IMR-90 (cell line): Measurements from ENCODE around the gene NGEF.

ENCODE experiments used
- BHLHE40 ChIP-seq: fragments of 150-350 bp; IDR thresholded peaks from 2 replicates; pipeline ENCODE4 v1.6.1; 2016; ENCODE audit warnings: mild to moderate bottlenecking, low read depth, low read length
- CEBPB ChIP-seq: IDR thresholded peaks from 2 replicates; pipeline ENCODE4 v1.6.1; 2012; ENCODE audit warnings: low read depth, low read length, improper control_type of control experiment
- CHD1 ChIP-seq: IDR thresholded peaks from 2 replicates; pipeline ENCODE4 v1.6.1; 2012; ENCODE audit warnings: low read depth, low read length, improper control_type of control experiment
- CTCF ChIP-seq: conservative IDR thresholded peaks from 2 replicates; pipeline ENCODE4 v1.5.1; 2012; ENCODE audit warnings: mild to moderate bottlenecking, low read depth, low read length, improper control_type of control experiment
- FOS ChIP-seq: fragments of 150-350 bp; IDR thresholded peaks from 2 replicates; pipeline ENCODE4 v1.6.1; 2016; ENCODE audit warnings: low read depth, low read length
- MAFK ChIP-seq: IDR thresholded peaks from 2 replicates; pipeline ENCODE4 v1.6.1; 2012; ENCODE audit warnings: low read depth, low read length, improper control_type of control experiment
- MAZ ChIP-seq: IDR thresholded peaks from 2 replicates; pipeline ENCODE4 v1.6.1; 2012; ENCODE audit warnings: low read depth, mild to moderate bottlenecking, low read length, improper control_type of control experiment, moderate library complexity, borderline replicate concordance
- MXI1 ChIP-seq: IDR thresholded peaks from 2 replicates; pipeline ENCODE4 v1.6.1; 2012; ENCODE audit warnings: low read depth, mild to moderate bottlenecking, low read length, moderate library complexity, borderline replicate concordance
- POLR2A ChIP-seq: IDR thresholded peaks from 2 replicates; pipeline ENCODE4 v1.6.1; 2012; ENCODE audit warnings: mild to moderate bottlenecking, low read depth, low read length
- RCOR1 ChIP-seq: IDR thresholded peaks from 2 replicates; pipeline ENCODE4 v1.6.1; 2012; ENCODE audit warnings: mild to moderate bottlenecking, low read length, improper control_type of control experiment; ENCODE audit not compliant: insufficient replicate concordance
- RFX5 ChIP-seq: IDR thresholded peaks from 2 replicates; pipeline ENCODE4 v1.8.0; 2012; ENCODE audit warnings: low read depth, mild to moderate bottlenecking, low read length, moderate library complexity
- SMC3 ChIP-seq: fragments of 150-350 bp; IDR thresholded peaks from 2 replicates; pipeline ENCODE4 v1.6.1; 2016; ENCODE audit warnings: low read depth, mild to moderate bottlenecking, antibody characterized with exemption, low read length, moderate library complexity
- TF ChIP-seq, protein P1 (sequence below): fragments of 150-350 bp; IDR thresholded peaks from 2 replicates; pipeline ENCODE4 v1.6.1; 2016; ENCODE audit warnings: low read depth, mild to moderate bottlenecking, low read length, moderate library complexity, borderline replicate concordance
- TF ChIP-seq, protein P2 (sequence below): fragments of 150-350 bp; IDR thresholded peaks from 2 replicates; pipeline ENCODE4 v1.6.1; 2017; ENCODE audit warnings: mild to moderate bottlenecking, antibody characterized with exemption, low read length, low read depth

DNA sequence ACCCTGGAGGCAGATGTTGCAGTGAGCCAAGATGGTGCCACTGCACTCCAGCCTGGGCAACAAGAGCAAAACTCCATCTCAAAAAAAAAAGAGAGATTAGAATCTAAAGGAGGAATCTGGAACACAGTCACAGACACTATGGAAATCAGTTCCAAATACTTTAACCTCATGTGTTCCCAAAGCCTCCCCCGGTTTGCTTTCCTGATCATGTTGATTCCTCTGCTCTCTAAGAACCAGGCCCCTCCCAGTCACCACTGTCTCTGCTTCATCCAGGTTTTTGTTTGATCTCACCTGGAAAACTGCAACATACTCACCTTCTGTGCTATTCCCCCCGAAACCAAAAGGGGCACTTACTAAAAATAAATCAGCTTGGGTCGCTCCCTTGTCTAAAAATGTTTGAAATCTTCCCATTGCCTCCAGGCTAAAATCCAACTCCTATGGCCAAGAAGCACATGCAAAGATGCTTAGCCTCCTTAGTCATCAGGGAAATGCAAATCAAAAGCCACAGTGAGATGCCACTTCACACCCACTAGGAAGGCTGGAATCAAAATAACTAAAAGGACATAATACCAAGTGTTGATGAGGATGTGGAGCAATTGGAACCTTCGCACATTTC lies 13.2 kb upstream of the NGEF start:
- TF ChIP-seq MAFK (no peak), CTCF (no peak), RCOR1 (no peak), MXI1 (no peak), FOS (no peak), POLR2A (no peak), CEBPB (no peak), BHLHE40 (peak; percentile 29; the same call in 1 of the 2 replicates), MAZ (no peak), SMC3 (no peak), RFX5 (no peak), CHD1 (no peak)
- TF ChIP-seq, protein P1, sequence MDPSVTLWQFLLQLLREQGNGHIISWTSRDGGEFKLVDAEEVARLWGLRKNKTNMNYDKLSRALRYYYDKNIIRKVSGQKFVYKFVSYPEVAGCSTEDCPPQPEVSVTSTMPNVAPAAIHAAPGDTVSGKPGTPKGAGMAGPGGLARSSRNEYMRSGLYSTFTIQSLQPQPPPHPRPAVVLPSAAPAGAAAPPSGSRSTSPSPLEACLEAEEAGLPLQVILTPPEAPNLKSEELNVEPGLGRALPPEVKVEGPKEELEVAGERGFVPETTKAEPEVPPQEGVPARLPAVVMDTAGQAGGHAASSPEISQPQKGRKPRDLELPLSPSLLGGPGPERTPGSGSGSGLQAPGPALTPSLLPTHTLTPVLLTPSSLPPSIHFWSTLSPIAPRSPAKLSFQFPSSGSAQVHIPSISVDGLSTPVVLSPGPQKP: no peak
- TF ChIP-seq, protein P2, sequence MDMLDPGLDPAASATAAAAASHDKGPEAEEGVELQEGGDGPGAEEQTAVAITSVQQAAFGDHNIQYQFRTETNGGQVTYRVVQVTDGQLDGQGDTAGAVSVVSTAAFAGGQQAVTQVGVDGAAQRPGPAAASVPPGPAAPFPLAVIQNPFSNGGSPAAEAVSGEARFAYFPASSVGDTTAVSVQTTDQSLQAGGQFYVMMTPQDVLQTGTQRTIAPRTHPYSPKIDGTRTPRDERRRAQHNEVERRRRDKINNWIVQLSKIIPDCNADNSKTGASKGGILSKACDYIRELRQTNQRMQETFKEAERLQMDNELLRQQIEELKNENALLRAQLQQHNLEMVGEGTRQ: no peak
